ENCODE data around the gene TUSC2.

The TUSC2 gene

GRCh38 chr3:50276762-50277101, 51.3 kb downstream of the TUSC2 start:
- Histone ChIP-seq H3K9ac (ENCODE audit: low read depth, low read length, poor library complexity, severe bottlenecking) (no peak overlapping the region), H2AFZ (ENCODE audit: low read length) (no peak overlapping the region), H3K9me2 (replicated peaks; ENCODE audit: low read depth, low read length) (no peaks in the 10 kb centered on the region), H3F3A (ENCODE audit: low read depth) (no peaks in the 10 kb centered on the region), H3K4me1 (ENCODE audit: insufficient read depth, low read length, poor library complexity, severe bottlenecking) (no peaks in the 10 kb centered on the region), H3K36me3 (ENCODE audit: insufficient read depth, low read length) (no peaks in the 10 kb centered on the region), H3K9me3 (ENCODE audit: insufficient read depth, low read depth, low read length) (no peaks in the 10 kb centered on the region), H3K79me2 (ENCODE audit: insufficient read depth, low read length) (no peaks in the 10 kb centered on the region), H3K4me3 (ENCODE audit: low read length, poor library complexity, severe bottlenecking) (no peak overlapping the region), H3K4me2 (ENCODE audit: low read depth, low read length, poor library complexity, severe bottlenecking) (no peak overlapping the region), H4K20me1 (ENCODE audit: insufficient read depth, low read length, poor library complexity, severe bottlenecking) (no peaks in the 10 kb centered on the region), H3K27me3 (ENCODE audit: insufficient read depth, low read length, poor library complexity, severe bottlenecking) (no peaks in the 10 kb centered on the region)
- TF ChIP-seq CTCF (conservative IDR thresholded peaks at IDR 0.05; ENCODE audit: low read length) = no peak
- TF ChIP-seq EZH2phosphoT487 (IDR thresholded peaks at IDR 0.05; ENCODE audit: borderline replicate concordance) = no peak

- Histone ChIP-seq H3K36me3 (ENCODE audit: insufficient read depth, low read length) (no peaks in the 10 kb centered on the region), H4K20me1 (ENCODE audit: insufficient read depth, low read length, poor library complexity, severe bottlenecking) (no peaks in the 10 kb centered on the region), H2AFZ (ENCODE audit: low read length) (no peak overlapping the region), H3K9me2 (replicated peaks; ENCODE audit: low read depth, low read length) (no peaks in the 10 kb centered on the region), H3K9ac (ENCODE audit: low read depth, low read length, poor library complexity, severe bottlenecking) (no peak overlapping the region), H3K79me2 (ENCODE audit: insufficient read depth, low read length) (no peaks in the 10 kb centered on the region), H3K4me3 (ENCODE audit: low read length, poor library complexity, severe bottlenecking) (no peak overlapping the region), H3K4me1 (ENCODE audit: insufficient read depth, low read length, poor library complexity, severe bottlenecking) (no peaks in the 10 kb centered on the region), H3K4me2 (ENCODE audit: low read depth, low read length, poor library complexity, severe bottlenecking) (no peak overlapping the region), H3K27me3 (ENCODE audit: insufficient read depth, low read length, poor library complexity, severe bottlenecking) (no peaks in the 10 kb centered on the region), H3F3A (ENCODE audit: low read depth) (no peaks in the 10 kb centered on the region), H3K9me3 (ENCODE audit: insufficient read depth, low read depth, low read length) (no peaks in the 10 kb centered on the region)
- TF ChIP-seq EZH2phosphoT487 (IDR thresholded peaks at IDR 0.05; ENCODE audit: borderline replicate concordance) (no peak), CTCF (conservative IDR thresholded peaks at IDR 0.05; ENCODE audit: low read length) (no peak)
Observed at GRCh38 chr3:50275996-50276761, 51.8 kb downstream of the TUSC2 start.

- H3K9me3 ChIP-seq (ENCODE audit: insufficient read depth, low read depth, low read length) = no peaks in the 10 kb centered on the region
- H2AFZ ChIP-seq (ENCODE audit: low read length) = no peak overlapping the region
- H3K4me3 ChIP-seq (ENCODE audit: low read length, poor library complexity, severe bottlenecking) = no peak overlapping the region
- no peaks in the 10 kb centered on the region for H4K20me1 ChIP-seq (ENCODE audit: insufficient read depth, low read length, poor library complexity, severe bottlenecking)
- H3F3A ChIP-seq (ENCODE audit: low read depth) = no peaks in the 10 kb centered on the region
- no peak overlapping the region for H3K9ac ChIP-seq (ENCODE audit: low read depth, low read length, poor library complexity, severe bottlenecking)
- no peaks in the 10 kb centered on the region for H3K36me3 ChIP-seq (ENCODE audit: insufficient read depth, low read length)
- no peaks in the 10 kb centered on the region for H3K27me3 ChIP-seq (ENCODE audit: insufficient read depth, low read length, poor library complexity, severe bottlenecking)
- H3K79me2 ChIP-seq (ENCODE audit: insufficient read depth, low read length) = no peaks in the 10 kb centered on the region
- TF ChIP-seq CTCF (conservative IDR thresholded peaks at IDR 0.05; ENCODE audit: low read length) = no peak
- no peak for TF ChIP-seq EZH2phosphoT487 (IDR thresholded peaks at IDR 0.05; ENCODE audit: borderline replicate concordance)
- no peak overlapping the region for H3K4me2 ChIP-seq (ENCODE audit: low read depth, low read length, poor library complexity, severe bottlenecking)
- H3K9me2 ChIP-seq (replicated peaks; ENCODE audit: low read depth, low read length) = no peaks in the 10 kb centered on the region
- H3K4me1 ChIP-seq (ENCODE audit: insufficient read depth, low read length, poor library complexity, severe bottlenecking) = no peaks in the 10 kb centered on the region
Observed at GRCh38 chr3:50275141-50275995, 52.7 kb downstream of the TUSC2 start.
